T47D (cell line): Measurements from ENCODE around the gene METTL3.
A peak's percentile ranks its signal among the peaks of the same experiment; 100 is the strongest.

Experiments used
- DNase-seq, 2 experiments: peaks; one replicate each; pipeline versions ENCODE4 v3.0.0 to v3.0.0-alpha.2; 2011 to 2012; ENCODE audit warnings: low read depth in 1 of 2, low spot score in 1 of 2
- JUND ChIP-seq: IDR thresholded peaks from 2 replicates; pipeline ENCODE4 v1.6.1; 2012; ENCODE audit warnings: low read depth
- in situ Hi-C: cut with HindIII; loops from 2 replicates; pipeline ENCODE4 v1.10.0; 2016; ENCODE audit warnings: low sequenced_read_pairs, low pct_unique_long_range_greater_than_20kb

Gene METTL3

GRCh38 chr14:21536418-21537089, 25.4 kb upstream of the METTL3 start:
- in situ Hi-C loops, result no loop called here
- TF ChIP-seq JUND, result no peak
- DNase-seq, result no peak

GRCh38 chr14:21535545-21536417, 24.6 kb upstream of the METTL3 start:
- in situ Hi-C loops, result no loop called here
- no peak for TF ChIP-seq JUND
- no peak for DNase-seq

- TF ChIP-seq JUND, result no peak
- DNase-seq, result no peak
- in situ Hi-C loops, result no loop called here
Measured at GRCh38 chr14:21534576-21534975, 23.4 kb upstream of the METTL3 start.

- DNase-seq, result no peak
- in situ Hi-C loops, result no loop called here
- no peak for TF ChIP-seq JUND
Measured at GRCh38 chr14:21533294-21533693, 22.2 kb upstream of the METTL3 start.

GRCh38 chr14:21529515-21529914, 18.4 kb upstream of the METTL3 start:
- TF ChIP-seq JUND, result no peak
- in situ Hi-C loops, result no loop called here
- no peak for DNase-seq

- in situ Hi-C loops, result no loop called here
- TF ChIP-seq JUND, result no peak
- DNase-seq, result no peak
Measured at GRCh38 chr14:21528381-21529348, 17.5 kb upstream of the METTL3 start.

- DNase-seq, result no peak
- in situ Hi-C loops, result no loop called here
Measured at GRCh38 chr14:21527318-21527679, 16.2 kb upstream of the METTL3 start.

GRCh38 chr14:21526672-21527317, 15.7 kb upstream of the METTL3 start:
- DNase-seq, result no peak
- TF ChIP-seq JUND, result no peak
- in situ Hi-C loops, result no loop called here

More at GRCh38 chr14:21527318-21527679, 16.2 kb upstream of the METTL3 start:
- TF ChIP-seq JUND, result no peak

GRCh38 chr14:21525962-21526671, 15.0 kb upstream of the METTL3 start, which contains the start of gene SALL2:
SALL2 (minus strand) TSS chr14:21526346; CDS start chr14:21526127, 219 bp downstream.
- TF ChIP-seq JUND, result no peak
- DNase-seq, result peak in 1 of 2 experiments; percentile 80
- in situ Hi-C loops, result no loop called here

GRCh38 chr14:21525571-21525961, 14.4 kb upstream of the METTL3 start:
- in situ Hi-C loops, result no loop called here
- TF ChIP-seq JUND, result no peak
- no peak for DNase-seq
